A673 (cell line): ENCODE data around the gene CEP164.

Experiments
- EZH2 ChIP-seq: fragments of 200-600 bp; sonication (generic); IDR thresholded peaks from 2 replicates; pipeline ENCODE4 v1.6.1; 2017; ENCODE audit warnings: borderline replicate concordance, low read depth, mild to moderate bottlenecking, mixed read lengths, antibody characterized with exemption, low read length; ENCODE audit not compliant: poor library complexity, severe bottlenecking
- TF ChIP-seq, protein P1 (sequence below): fragments of 300-800, 200-600 bp; sonication (generic); conservative IDR thresholded peaks from 2 replicates; pipeline ENCODE4 v1.5.1; 2017; ENCODE audit warnings: low read depth, mild to moderate bottlenecking, antibody characterized with exemption, low read length, moderate library complexity, mixed read lengths

DNA sequence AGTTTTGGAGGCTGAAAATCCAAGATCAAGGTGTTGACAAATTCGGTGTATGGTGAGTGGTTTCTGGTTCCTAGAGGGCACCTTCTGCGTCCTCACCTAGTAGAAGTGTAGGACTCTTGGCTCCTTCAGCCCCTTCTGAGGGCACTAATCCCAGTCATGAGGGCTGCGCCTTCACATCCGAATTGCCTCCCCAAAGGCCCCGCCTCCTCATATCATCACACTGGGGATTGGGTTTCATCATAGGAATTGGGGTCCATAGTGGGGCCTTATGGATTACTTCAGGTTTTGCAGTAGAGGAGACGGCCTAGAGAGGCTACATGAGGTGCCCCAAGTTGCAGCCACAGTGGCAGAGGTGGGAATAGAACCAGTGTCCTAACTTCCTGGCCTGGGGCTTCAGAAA, 87.1 kb downstream of the CEP164 start:
- TF ChIP-seq, protein P1, sequence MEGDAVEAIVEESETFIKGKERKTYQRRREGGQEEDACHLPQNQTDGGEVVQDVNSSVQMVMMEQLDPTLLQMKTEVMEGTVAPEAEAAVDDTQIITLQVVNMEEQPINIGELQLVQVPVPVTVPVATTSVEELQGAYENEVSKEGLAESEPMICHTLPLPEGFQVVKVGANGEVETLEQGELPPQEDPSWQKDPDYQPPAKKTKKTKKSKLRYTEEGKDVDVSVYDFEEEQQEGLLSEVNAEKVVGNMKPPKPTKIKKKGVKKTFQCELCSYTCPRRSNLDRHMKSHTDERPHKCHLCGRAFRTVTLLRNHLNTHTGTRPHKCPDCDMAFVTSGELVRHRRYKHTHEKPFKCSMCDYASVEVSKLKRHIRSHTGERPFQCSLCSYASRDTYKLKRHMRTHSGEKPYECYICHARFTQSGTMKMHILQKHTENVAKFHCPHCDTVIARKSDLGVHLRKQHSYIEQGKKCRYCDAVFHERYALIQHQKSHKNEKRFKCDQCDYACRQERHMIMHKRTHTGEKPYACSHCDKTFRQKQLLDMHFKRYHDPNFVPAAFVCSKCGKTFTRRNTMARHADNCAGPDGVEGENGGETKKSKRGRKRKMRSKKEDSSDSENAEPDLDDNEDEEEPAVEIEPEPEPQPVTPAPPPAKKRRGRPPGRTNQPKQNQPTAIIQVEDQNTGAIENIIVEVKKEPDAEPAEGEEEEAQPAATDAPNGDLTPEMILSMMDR: no peak
- TF ChIP-seq EZH2: no peak
